Measurements from ENCODE around the gene SH3RF3. TPM values are rescaled to one million over a fixed set of nuclear protein-coding genes. Genes with fewer than 3 reads are reported as not detected.

The SH3RF3 gene
- total and polyA plus RNA-seq, 10 of the 15 experiments (the other 5 are each of a cell fraction or from before 2014, with no cell fraction given): 0.08 to 8.8 (median 2.3) TPM

GRCh38 chr2:109545828-109546713 is 417.1 kb downstream of the SH3RF3 start (continued):
- TF ChIP-seq ASH2L (IDR thresholded peaks at IDR 0.05; ENCODE audit: borderline replicate concordance, low read depth): no peak
- TF ChIP-seq ZNF687 (IDR thresholded peaks at IDR 0.05): no peak
- no peak for TF ChIP-seq ZZZ3 (IDR thresholded peaks at IDR 0.05; ENCODE audit: control insufficient read depth, insufficient read length, low read depth)
- no peak for TF ChIP-seq ZNF384 (IDR thresholded peaks at IDR 0.05; ENCODE audit: borderline replicate concordance, low read depth, low read length)
- peak; percentile 69; the same call in 1 of the 2 replicates for TF ChIP-seq YY1 (IDR thresholded peaks at IDR 0.05; ENCODE audit: low read depth, low read length)
- TF ChIP-seq POU2F2 (IDR thresholded peaks at IDR 0.05; ENCODE audit: borderline replicate concordance, low read depth, low read length): 0 out of 3 replicates have a peak, but pooled peaks have one; percentile 24
- TF ChIP-seq SKIL (IDR thresholded peaks at IDR 0.05; ENCODE audit: low read depth, poor library complexity, severe bottlenecking): peak; percentile 53
- no peak for TF ChIP-seq TARDBP (IDR thresholded peaks at IDR 0.05; ENCODE audit: borderline replicate concordance)
- no peak for TF ChIP-seq YBX1 (IDR thresholded peaks at IDR 0.05)
- TF ChIP-seq SMAD1 (IDR thresholded peaks at IDR 0.05; ENCODE audit: low read depth, partially characterized antibody): no peak
- TF ChIP-seq SIN3A (IDR thresholded peaks at IDR 0.05; ENCODE audit: low read depth, low read length): 0 out of 2 replicates have a peak, but pooled peaks have one; percentile 29
- TF ChIP-seq RB1 (IDR thresholded peaks at IDR 0.05; ENCODE audit: borderline replicate concordance): peak; percentile 68; the same call in 1 of the 2 replicates
- TF ChIP-seq BCLAF1 (IDR thresholded peaks at IDR 0.05): no peak
- peak; percentile 96 for TF ChIP-seq SMC3 (IDR thresholded peaks at IDR 0.05; ENCODE audit: borderline replicate concordance, low read length)
- peak; percentile 98 for TF ChIP-seq RAD21 (IDR thresholded peaks at IDR 0.05; ENCODE audit: insufficient read depth, low read depth, low read length)
- no peak for TF ChIP-seq PBX3 (IDR thresholded peaks at IDR 0.05; ENCODE audit: insufficient replicate concordance, low read depth, low read length)
- no peak for TF ChIP-seq CBFB (IDR thresholded peaks at IDR 0.05; ENCODE audit: low read depth)
- no peak for TF ChIP-seq MTA2 (IDR thresholded peaks at IDR 0.05; ENCODE audit: low read depth)
- no peak for TF ChIP-seq GABPA (IDR thresholded peaks at IDR 0.05; ENCODE audit: low read depth)

Measured in GM12878 (cell line).